AG09319 (cell line): ENCODE measurements around the gene GPR139.

Experiments used
- DNase-seq: peaks from one replicate; pipeline ENCODE4 v3.0.0-alpha.2; 2010; ENCODE audit warnings: low read depth; ENCODE audit errors: extremely low read depth
- CTCF ChIP-seq: IDR thresholded peaks from 2 replicates; pipeline ENCODE4 v1.5.1; 2011; ENCODE audit warnings: low read depth, mild to moderate bottlenecking, inconsistent platforms, low read length, moderate library complexity

The GPR139 gene

GRCh38 chr16:20073203-20074098 is at the start of gene GPR139:
GPR139 (minus strand) TSS chr16:20073890; CDS start chr16:20073616, 274 bp downstream.
- DNase-seq: no peak

DNA sequence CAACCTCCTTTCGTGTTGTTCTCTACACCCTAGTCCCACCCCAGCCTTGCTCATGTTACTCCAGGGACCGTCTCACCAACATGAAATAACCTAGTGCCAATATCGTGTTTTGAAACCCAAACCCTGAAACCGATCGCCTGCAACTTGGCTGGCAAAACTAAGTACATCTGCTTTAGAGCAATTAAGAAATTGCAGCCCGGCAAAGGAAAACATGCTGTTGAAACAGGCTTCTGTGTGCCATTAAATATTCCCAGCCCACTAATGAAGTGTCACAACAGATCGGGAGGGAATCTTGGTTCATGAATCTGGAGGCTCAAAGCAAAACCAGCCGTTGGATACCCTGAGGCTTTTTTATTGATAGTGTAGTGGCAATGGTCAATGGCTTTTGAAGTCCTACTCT is 48.3 kb upstream of the GPR139 start:
- TF ChIP-seq CTCF: no peak
- no peak for DNase-seq

More at GRCh38 chr16:20073203-20074098, at the start of gene GPR139:
- no peak for TF ChIP-seq CTCF

DNA sequence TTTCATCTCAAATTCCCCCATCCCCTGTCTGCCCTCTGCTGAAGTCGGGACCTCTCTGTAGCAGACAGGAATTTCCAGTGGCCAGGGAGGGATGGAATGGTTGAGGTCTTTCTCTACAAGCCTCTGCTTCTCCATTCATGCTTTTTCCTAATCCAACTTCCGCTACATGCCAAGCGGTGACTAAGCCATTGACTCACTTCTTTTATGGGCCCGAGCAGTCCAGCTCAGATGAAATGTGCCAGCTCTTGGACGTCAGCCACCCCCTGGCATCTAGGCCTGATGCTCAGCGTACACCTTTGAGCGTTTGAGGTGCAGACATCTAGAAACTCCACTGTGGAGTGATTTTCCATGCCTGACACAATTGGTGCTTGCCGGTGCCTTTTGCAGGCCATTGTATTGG is 40.7 kb upstream of the GPR139 start:
- DNase-seq: no peak

DNA sequence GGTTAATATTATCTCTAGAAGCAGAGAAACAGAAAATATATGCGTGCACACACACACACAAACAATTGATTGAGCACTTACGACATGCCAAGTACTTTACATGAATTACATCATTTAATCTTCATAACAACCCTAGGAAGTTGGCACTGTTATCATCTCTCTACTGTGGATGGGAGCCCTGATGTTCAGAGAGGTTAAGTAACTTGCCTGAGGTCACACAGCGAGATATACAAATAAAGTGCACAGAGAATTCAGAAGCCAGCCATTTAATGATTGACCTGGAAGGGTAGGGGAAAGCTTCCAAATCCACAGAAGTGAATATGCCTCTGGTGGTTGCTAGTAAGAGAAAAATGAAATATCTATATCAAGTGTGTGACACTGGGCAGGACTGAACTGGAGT is 37.5 kb upstream of the GPR139 start:
- no peak for DNase-seq
- no peak for TF ChIP-seq CTCF

More for the DNA sequence above, 40.7 kb upstream of the GPR139 start:
- no peak for TF ChIP-seq CTCF

- no peak for DNase-seq
- TF ChIP-seq CTCF: no peak
These were observed 33.4 kb upstream of the GPR139 start for GRCh38 chr16:20107083-20107482.

GRCh38 chr16:20104563-20105183 is 31.0 kb upstream of the GPR139 start:
- no peak for DNase-seq
- no peak for TF ChIP-seq CTCF

GRCh38 chr16:20102521-20102920 is 28.8 kb upstream of the GPR139 start:
- TF ChIP-seq CTCF: no peak
- DNase-seq: no peak
